Transverse colon (tissue), 3 donors: ENCODE data around the gene ANKFN1.

Experiments used
- CTCF ChIP-seq, 5 experiments: fragments of 200-600 bp in 3 of 5; fragments of 450-650 bp in 2 of 5; sonication (generic) in 3 of 5; IDR thresholded peaks; 1 replicate in 2 of 5; 2 replicates in 3 of 5; pipeline ENCODE4 v1.5.1; 2016 to 2017; ENCODE audit warnings: antibody characterized with exemption in 5 of 5, inconsistent platforms in 3 of 5, mild to moderate bottlenecking in 2 of 5, moderate library complexity in 1 of 5
- POLR2A ChIP-seq: fragments of 450-650 bp; IDR thresholded peaks from one replicate; pipeline ENCODE4 v1.6.1; 2016; ENCODE audit warnings: antibody characterized with exemption, mild to moderate bottlenecking, moderate library complexity

- TF ChIP-seq CTCF (IDR thresholded peaks at IDR 0.05), result no peak
- no peak for TF ChIP-seq POLR2A
These were observed 392.7 kb downstream of the ANKFN1 start for GRCh38 chr17:56545930-56546329.
